GM23248 (cell line): ENCODE measurements around the gene CCDC63. TPM values are rescaled to one million over a fixed set of nuclear protein-coding genes. Genes with fewer than 3 reads are reported as not detected.

ENCODE experiments used
- polyA plus RNA-seq: library from polyadenylated mRNA; unstranded; fragments of >200 nt; fragmentation: Nextera tagmentation; extraction: Ambion mirVana; gene quantifications from 2 replicates; pipeline ENCODE4 v1.2.1, GENCODE V29; 2016
- total RNA-seq: library from RNA; depleted of rRNA; stranded (reverse); fragments of >200 nt; shearing (Covaris generic); gene quantifications from 2 replicates; pipeline ENCODE4 v1.2.3, GENCODE V29; 2014; rRNA removed

The CCDC63 gene
- total and polyA plus RNA-seq, 2 experiments from 2014 or later, result not detected

Other genes with a start within 250 kb of the CCDC63 start
- gene TCTN1, start 232.9 kb upstream of the CCDC63 start, total RNA-seq, result 34.4 and 44.3 TPM in 2 replicates
- 58.1 and 65.2 TPM in 2 replicates for gene TCTN1, start 232.9 kb upstream of the CCDC63 start, polyA plus RNA-seq
- 4.1 and 7.6 TPM in 2 replicates for gene HVCN1, start 157.9 kb upstream of the CCDC63 start, total RNA-seq
- 3.0 and 3.1 TPM in 2 replicates for gene HVCN1, start 157.9 kb upstream of the CCDC63 start, polyA plus RNA-seq
- 110 and 116 TPM in 2 replicates for gene PPP1CC, start 104.1 kb upstream of the CCDC63 start, total RNA-seq
- 37.4 and 41.8 TPM in 2 replicates for gene PPP1CC, start 104.1 kb upstream of the CCDC63 start, polyA plus RNA-seq
- gene MYL2, start 73.6 kb downstream of the CCDC63 start, total RNA-seq, result not detected in 2 replicates
- gene MYL2, start 73.6 kb downstream of the CCDC63 start, polyA plus RNA-seq, result not detected in 2 replicates
- gene CUX2, start 187.2 kb downstream of the CCDC63 start, total RNA-seq, result not detected in 2 replicates
- not detected in 2 replicates for gene CUX2, start 187.2 kb downstream of the CCDC63 start, polyA plus RNA-seq